WTC11 (cell line): ENCODE data around the gene PRCC. TPM values are rescaled to one million over a fixed set of nuclear protein-coding genes. Genes with fewer than 3 reads are reported as not detected.

Experiments
- ELF4 ChIP-seq: sonication (generic); formaldehyde crosslinking; IDR thresholded peaks from 2 replicates; pipeline ENCODE4 v1.8.1; 2022; ENCODE audit warnings: low read depth, mild to moderate bottlenecking, moderate library complexity, missing genetic modification reagents
- FOXP1 ChIP-seq: sonication (generic); formaldehyde crosslinking; IDR thresholded peaks from 2 replicates; pipeline ENCODE4 v1.8.0; 2022; ENCODE audit warnings: missing genetic modification reagents, mild to moderate bottlenecking, moderate library complexity, borderline replicate concordance
- GRHL2 ChIP-seq: fragments of 250-450 bp; sonication (Bioruptor Pico); IDR thresholded peaks from 2 replicates; pipeline ENCODE4 v1.8.0; 2022; ENCODE audit warnings: mild to moderate bottlenecking, moderate library complexity; ENCODE audit not compliant: insufficient replicate concordance, severe bottlenecking
- HMGA2 ChIP-seq: fragments of 250-450 bp; sonication (Bioruptor Pico); IDR thresholded peaks from 2 replicates; pipeline ENCODE4 v1.4.0; 2021; ENCODE audit warnings: mild to moderate bottlenecking, moderate library complexity
- MXD4 ChIP-seq: fragments of 250-450 bp; sonication (Bioruptor Pico); IDR thresholded peaks from 2 replicates; pipeline ENCODE4 v1.8.0; 2021; ENCODE audit warnings: mild to moderate bottlenecking, moderate library complexity, borderline replicate concordance
- NR2C2 ChIP-seq: sonication (generic); formaldehyde crosslinking; IDR thresholded peaks from 2 replicates; pipeline ENCODE4 v1.8.0; 2022; ENCODE audit warnings: mild to moderate bottlenecking, missing genetic modification reagents
- PRRX2 ChIP-seq: fragments of 250-450 bp; sonication (Bioruptor Pico); IDR thresholded peaks from 2 replicates; pipeline ENCODE4 v1.8.0; 2021; ENCODE audit warnings: mild to moderate bottlenecking
- RORB ChIP-seq: fragments of 250-450 bp; sonication (Bioruptor Pico); IDR thresholded peaks from 2 replicates; pipeline ENCODE4 v1.9.0; 2021; ENCODE audit warnings: mild to moderate bottlenecking
- SMAD3 ChIP-seq: sonication (generic); formaldehyde crosslinking; IDR thresholded peaks from 2 replicates; pipeline ENCODE4 v1.8.0; 2022; ENCODE audit warnings: missing genetic modification reagents, mild to moderate bottlenecking, borderline replicate concordance
- SOX15 ChIP-seq: fragments of 250-450 bp; sonication (Bioruptor Pico); IDR thresholded peaks from 2 replicates; pipeline ENCODE4 v1.9.0; 2021; ENCODE audit warnings: mild to moderate bottlenecking
- TEAD1 ChIP-seq: sonication (generic); formaldehyde crosslinking; IDR thresholded peaks from 2 replicates; pipeline ENCODE4 v1.8.0; 2022; ENCODE audit warnings: mild to moderate bottlenecking, missing genetic modification reagents
- ZBTB21 ChIP-seq: sonication (generic); formaldehyde crosslinking; IDR thresholded peaks from 2 replicates; pipeline ENCODE4 v1.8.1; 2023; ENCODE audit warnings: mild to moderate bottlenecking, missing genetic modification reagents, borderline replicate concordance
- ZNF121 ChIP-seq: sonication (generic); formaldehyde crosslinking; IDR thresholded peaks from 2 replicates; pipeline ENCODE4 v1.8.0; 2023; ENCODE audit warnings: missing genetic modification reagents
- ZNF138 ChIP-seq: sonication (generic); formaldehyde crosslinking; conservative IDR thresholded peaks from 2 replicates; pipeline ENCODE4 v1.8.1; 2022; ENCODE audit warnings: mild to moderate bottlenecking, moderate library complexity, missing genetic modification reagents
- ZNF232 ChIP-seq: sonication (generic); formaldehyde crosslinking; IDR thresholded peaks from 2 replicates; pipeline ENCODE4 v1.8.0; 2022; ENCODE audit warnings: mild to moderate bottlenecking, missing genetic modification reagents
- ZNF396 ChIP-seq: fragments of 250-450 bp; sonication (Bioruptor Pico); IDR thresholded peaks from 2 replicates; pipeline ENCODE4 v1.8.0; 2021; ENCODE audit warnings: mild to moderate bottlenecking, moderate library complexity, borderline replicate concordance
- total RNA-seq: library from RNA; stranded (reverse); gene quantifications from 3 replicates; pipeline ENCODE4 v1.2.3, GENCODE V29; 2021
- TF ChIP-seq, protein P1 (sequence below): sonication (generic); formaldehyde crosslinking; IDR thresholded peaks from 2 replicates; pipeline ENCODE4 v1.8.1; 2022; ENCODE audit warnings: missing genetic modification reagents, borderline replicate concordance
- TF ChIP-seq, protein P2 (sequence below): sonication (generic); formaldehyde crosslinking; IDR thresholded peaks from 2 replicates; pipeline ENCODE4 v1.8.0; 2022; ENCODE audit warnings: missing genetic modification reagents
- TF ChIP-seq, protein P3 (sequence below): sonication (generic); formaldehyde crosslinking; IDR thresholded peaks from 2 replicates; pipeline ENCODE4 v1.8.1; 2022; ENCODE audit warnings: low read depth, missing genetic modification reagents, borderline replicate concordance
- TF ChIP-seq, protein P4 (sequence below): fragments of 250-450 bp; sonication (Bioruptor Pico); IDR thresholded peaks from 2 replicates; pipeline ENCODE4 v1.9.0; 2021; ENCODE audit warnings: mild to moderate bottlenecking
- TF ChIP-seq, protein P5 (sequence below): sonication (generic); formaldehyde crosslinking; IDR thresholded peaks from 2 replicates; pipeline ENCODE4 v1.8.1; 2023; ENCODE audit warnings: mild to moderate bottlenecking, missing genetic modification reagents, moderate library complexity
- TF ChIP-seq, protein P6 (sequence below): sonication (generic); formaldehyde crosslinking; IDR thresholded peaks from 2 replicates; pipeline ENCODE4 v1.8.0; 2023; ENCODE audit warnings: mild to moderate bottlenecking, missing genetic modification reagents
- TF ChIP-seq, protein P7 (sequence below): fragments of 250-450 bp; sonication (Bioruptor Pico); conservative IDR thresholded peaks from 2 replicates; pipeline ENCODE4 v1.9.0; 2021; ENCODE audit warnings: mild to moderate bottlenecking

PRCC gene
- total RNA-seq, 1 experiment from 2014 or later: 97.4 TPM

DNA sequence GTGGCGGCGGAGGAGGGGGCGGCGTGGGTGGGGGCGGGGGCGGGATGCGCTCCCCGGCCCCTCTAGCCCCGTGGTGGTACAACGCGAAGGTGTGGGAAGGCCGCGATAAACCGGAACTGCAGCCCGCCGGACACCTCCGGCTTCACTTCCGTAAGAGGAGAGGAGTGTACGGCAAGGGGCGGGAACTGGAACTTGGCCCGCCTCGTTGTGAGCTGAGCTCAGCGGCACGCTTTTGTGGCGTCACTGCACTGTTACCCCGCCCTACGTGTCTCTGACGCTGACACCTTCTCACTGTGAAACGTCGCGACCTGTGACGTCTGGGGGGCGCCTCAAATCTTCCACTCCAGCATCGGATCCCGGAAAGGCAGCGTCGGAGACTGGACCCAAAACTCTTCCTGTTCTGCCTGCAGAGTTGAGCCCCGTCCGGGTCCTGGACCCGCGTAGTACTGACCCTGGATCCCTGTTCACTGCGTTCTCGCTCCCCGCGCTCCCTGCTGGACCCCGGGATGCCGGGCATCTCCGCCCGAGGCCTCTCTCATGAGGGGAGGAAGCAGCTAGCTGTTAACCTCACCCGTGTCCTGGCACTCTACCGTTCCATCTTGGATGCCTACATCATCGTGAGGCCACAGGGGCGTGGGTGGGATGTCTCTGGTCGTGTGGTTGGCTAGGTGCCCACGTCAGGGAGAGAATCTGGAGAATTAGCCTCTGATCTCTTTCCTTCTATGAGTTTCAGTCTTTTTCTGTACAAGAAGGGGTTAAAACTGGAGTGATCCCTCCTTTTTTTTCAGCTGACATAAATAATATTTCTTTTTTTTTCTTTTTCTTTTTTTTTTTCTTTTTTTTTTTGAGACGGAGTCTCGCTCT lies 38.5 kb upstream of the PRCC start, which contains the start of gene ISG20L2 (continued):
- TF ChIP-seq, protein P1, sequence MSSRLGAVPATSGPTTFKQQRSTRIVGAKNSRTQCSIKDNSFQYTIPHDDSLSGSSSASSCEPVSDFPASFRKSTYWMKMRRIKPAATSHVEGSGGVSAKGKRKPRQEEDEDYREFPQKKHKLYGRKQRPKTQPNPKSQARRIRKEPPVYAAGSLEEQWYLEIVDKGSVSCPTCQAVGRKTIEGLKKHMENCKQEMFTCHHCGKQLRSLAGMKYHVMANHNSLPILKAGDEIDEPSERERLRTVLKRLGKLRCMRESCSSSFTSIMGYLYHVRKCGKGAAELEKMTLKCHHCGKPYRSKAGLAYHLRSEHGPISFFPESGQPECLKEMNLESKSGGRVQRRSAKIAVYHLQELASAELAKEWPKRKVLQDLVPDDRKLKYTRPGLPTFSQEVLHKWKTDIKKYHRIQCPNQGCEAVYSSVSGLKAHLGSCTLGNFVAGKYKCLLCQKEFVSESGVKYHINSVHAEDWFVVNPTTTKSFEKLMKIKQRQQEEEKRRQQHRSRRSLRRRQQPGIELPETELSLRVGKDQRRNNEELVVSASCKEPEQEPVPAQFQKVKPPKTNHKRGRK: no peak
- TF ChIP-seq ZNF121: no peak
- TF ChIP-seq, protein P2, sequence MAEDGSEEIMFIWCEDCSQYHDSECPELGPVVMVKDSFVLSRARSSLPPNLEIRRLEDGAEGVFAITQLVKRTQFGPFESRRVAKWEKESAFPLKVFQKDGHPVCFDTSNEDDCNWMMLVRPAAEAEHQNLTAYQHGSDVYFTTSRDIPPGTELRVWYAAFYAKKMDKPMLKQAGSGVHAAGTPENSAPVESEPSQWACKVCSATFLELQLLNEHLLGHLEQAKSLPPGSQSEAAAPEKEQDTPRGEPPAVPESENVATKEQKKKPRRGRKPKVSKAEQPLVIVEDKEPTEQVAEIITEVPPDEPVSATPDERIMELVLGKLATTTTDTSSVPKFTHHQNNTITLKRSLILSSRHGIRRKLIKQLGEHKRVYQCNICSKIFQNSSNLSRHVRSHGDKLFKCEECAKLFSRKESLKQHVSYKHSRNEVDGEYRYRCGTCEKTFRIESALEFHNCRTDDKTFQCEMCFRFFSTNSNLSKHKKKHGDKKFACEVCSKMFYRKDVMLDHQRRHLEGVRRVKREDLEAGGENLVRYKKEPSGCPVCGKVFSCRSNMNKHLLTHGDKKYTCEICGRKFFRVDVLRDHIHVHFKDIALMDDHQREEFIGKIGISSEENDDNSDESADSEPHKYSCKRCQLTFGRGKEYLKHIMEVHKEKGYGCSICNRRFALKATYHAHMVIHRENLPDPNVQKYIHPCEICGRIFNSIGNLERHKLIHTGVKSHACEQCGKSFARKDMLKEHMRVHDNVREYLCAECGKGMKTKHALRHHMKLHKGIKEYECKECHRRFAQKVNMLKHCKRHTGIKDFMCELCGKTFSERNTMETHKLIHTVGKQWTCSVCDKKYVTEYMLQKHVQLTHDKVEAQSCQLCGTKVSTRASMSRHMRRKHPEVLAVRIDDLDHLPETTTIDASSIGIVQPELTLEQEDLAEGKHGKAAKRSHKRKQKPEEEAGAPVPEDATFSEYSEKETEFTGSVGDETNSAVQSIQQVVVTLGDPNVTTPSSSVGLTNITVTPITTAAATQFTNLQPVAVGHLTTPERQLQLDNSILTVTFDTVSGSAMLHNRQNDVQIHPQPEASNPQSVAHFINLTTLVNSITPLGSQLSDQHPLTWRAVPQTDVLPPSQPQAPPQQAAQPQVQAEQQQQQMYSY (CRISPR knock-in tag): no peak
- TF ChIP-seq ELF4: no peak
- no peak for TF ChIP-seq HMGA2 (CRISPR knock-in tag)
- peak; percentile 76; the same call in 1 of the 2 replicates for TF ChIP-seq FOXP1
- no peak for TF ChIP-seq NR2C2
- TF ChIP-seq, protein P3, sequence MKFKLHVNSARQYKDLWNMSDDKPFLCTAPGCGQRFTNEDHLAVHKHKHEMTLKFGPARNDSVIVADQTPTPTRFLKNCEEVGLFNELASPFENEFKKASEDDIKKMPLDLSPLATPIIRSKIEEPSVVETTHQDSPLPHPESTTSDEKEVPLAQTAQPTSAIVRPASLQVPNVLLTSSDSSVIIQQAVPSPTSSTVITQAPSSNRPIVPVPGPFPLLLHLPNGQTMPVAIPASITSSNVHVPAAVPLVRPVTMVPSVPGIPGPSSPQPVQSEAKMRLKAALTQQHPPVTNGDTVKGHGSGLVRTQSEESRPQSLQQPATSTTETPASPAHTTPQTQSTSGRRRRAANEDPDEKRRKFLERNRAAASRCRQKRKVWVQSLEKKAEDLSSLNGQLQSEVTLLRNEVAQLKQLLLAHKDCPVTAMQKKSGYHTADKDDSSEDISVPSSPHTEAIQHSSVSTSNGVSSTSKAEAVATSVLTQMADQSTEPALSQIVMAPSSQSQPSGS (CRISPR knock-in tag): no peak
- TF ChIP-seq RORB: no peak
- TF ChIP-seq SOX15 (CRISPR knock-in tag): no peak
- no peak for TF ChIP-seq PRRX2 (CRISPR knock-in tag)
- TF ChIP-seq, protein P4, sequence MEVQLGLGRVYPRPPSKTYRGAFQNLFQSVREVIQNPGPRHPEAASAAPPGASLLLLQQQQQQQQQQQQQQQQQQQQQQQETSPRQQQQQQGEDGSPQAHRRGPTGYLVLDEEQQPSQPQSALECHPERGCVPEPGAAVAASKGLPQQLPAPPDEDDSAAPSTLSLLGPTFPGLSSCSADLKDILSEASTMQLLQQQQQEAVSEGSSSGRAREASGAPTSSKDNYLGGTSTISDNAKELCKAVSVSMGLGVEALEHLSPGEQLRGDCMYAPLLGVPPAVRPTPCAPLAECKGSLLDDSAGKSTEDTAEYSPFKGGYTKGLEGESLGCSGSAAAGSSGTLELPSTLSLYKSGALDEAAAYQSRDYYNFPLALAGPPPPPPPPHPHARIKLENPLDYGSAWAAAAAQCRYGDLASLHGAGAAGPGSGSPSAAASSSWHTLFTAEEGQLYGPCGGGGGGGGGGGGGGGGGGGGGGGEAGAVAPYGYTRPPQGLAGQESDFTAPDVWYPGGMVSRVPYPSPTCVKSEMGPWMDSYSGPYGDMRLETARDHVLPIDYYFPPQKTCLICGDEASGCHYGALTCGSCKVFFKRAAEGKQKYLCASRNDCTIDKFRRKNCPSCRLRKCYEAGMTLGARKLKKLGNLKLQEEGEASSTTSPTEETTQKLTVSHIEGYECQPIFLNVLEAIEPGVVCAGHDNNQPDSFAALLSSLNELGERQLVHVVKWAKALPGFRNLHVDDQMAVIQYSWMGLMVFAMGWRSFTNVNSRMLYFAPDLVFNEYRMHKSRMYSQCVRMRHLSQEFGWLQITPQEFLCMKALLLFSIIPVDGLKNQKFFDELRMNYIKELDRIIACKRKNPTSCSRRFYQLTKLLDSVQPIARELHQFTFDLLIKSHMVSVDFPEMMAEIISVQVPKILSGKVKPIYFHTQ (CRISPR knock-in tag): no peak
- no peak for TF ChIP-seq SMAD3 (CRISPR knock-in tag)
- TF ChIP-seq ZNF396 (CRISPR knock-in tag): no peak
- TF ChIP-seq ZNF232 (CRISPR knock-in tag): no peak
- TF ChIP-seq, protein P5, sequence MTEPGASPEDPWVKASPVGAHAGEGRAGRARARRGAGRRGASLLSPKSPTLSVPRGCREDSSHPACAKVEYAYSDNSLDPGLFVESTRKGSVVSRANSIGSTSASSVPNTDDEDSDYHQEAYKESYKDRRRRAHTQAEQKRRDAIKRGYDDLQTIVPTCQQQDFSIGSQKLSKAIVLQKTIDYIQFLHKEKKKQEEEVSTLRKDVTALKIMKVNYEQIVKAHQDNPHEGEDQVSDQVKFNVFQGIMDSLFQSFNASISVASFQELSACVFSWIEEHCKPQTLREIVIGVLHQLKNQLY (CRISPR knock-in tag): no peak
- TF ChIP-seq, protein P6, sequence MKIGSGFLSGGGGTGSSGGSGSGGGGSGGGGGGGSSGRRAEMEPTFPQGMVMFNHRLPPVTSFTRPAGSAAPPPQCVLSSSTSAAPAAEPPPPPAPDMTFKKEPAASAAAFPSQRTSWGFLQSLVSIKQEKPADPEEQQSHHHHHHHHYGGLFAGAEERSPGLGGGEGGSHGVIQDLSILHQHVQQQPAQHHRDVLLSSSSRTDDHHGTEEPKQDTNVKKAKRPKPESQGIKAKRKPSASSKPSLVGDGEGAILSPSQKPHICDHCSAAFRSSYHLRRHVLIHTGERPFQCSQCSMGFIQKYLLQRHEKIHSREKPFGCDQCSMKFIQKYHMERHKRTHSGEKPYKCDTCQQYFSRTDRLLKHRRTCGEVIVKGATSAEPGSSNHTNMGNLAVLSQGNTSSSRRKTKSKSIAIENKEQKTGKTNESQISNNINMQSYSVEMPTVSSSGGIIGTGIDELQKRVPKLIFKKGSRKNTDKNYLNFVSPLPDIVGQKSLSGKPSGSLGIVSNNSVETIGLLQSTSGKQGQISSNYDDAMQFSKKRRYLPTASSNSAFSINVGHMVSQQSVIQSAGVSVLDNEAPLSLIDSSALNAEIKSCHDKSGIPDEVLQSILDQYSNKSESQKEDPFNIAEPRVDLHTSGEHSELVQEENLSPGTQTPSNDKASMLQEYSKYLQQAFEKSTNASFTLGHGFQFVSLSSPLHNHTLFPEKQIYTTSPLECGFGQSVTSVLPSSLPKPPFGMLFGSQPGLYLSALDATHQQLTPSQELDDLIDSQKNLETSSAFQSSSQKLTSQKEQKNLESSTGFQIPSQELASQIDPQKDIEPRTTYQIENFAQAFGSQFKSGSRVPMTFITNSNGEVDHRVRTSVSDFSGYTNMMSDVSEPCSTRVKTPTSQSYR (CRISPR knock-in tag): no peak
- TF ChIP-seq TEAD1: no peak
- TF ChIP-seq, protein P7, sequence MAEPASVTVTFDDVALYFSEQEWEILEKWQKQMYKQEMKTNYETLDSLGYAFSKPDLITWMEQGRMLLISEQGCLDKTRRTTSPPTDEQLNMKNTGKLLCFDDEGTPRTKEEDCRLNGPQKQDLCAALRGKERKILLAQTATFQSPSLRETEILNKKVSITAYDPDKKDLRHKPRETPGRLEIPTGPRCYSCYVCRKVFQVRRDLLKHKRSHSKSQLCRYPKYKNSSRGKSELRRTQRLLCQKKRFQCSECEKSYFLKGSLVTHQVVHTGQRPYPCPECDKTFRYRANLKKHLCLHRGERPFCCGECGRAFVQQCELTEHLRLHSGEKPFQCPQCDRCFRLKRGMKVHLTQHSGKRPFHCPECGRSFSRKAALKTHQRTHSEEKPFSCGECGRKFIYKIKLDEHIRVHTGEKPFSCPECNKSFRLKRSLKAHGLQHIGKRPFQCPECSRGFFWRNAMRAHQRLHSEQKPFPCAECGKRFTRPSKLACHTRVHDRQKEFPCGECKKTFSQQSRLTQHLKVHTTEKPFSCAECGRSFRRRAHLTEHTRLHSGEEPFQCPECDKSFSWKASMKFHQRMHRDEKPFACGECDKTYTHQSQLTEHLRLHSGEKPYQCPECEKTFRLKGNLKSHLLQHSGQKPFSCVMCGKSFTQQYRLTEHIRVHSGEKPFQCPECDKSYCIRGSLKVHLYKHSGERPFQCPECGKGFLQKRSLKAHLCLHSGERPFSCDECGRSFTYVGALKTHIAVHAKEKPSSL (CRISPR knock-in tag): no peak
- peak; percentile 100 for TF ChIP-seq ZBTB21 (CRISPR knock-in tag)
- TF ChIP-seq ZNF138 (CRISPR knock-in tag): no peak
- TF ChIP-seq GRHL2: no peak
- TF ChIP-seq MXD4 (CRISPR knock-in tag): no peak
